ENCODE data around the gene LGR6. TPM values are rescaled to one million over a fixed set of nuclear protein-coding genes. Genes with fewer than 3 reads are reported as not detected.

The LGR6 gene
- total RNA-seq, 1 experiment from 2014 or later, result 0.56 TPM

GRCh38 chr1:202146279-202146678 lies 47.3 kb upstream of the LGR6 start:
- no peaks in the 10 kb centered on the region for H3K9me3 Mint-ChIP-seq (ENCODE audit: unreplicated experiment)
- H3K36me3 Mint-ChIP-seq (ENCODE audit: insufficient read depth, unreplicated experiment), result peaks cover 2% of the 10 kb centered on the region
- POLR2A ChIA-PET, result no interaction called here
- DNase-seq (ENCODE audit: unreplicated experiment), result no peak
- H3K27ac Mint-ChIP-seq (ENCODE audit: low read depth, unreplicated experiment), result no peak overlapping the region
- intact Hi-C loops (cut with micrococcal nuclease), result no loop called here
- CTCF ChIA-PET, result interaction anchor here (0.5 to 4.1 kb wide), 12 partner anchors 8 to 180 kb away, joined by 3 to 40 read pairs (median 4); partner anchors contain the start of gene ELF3
- H3K4me1 Mint-ChIP-seq (ENCODE audit: insufficient read depth, unreplicated experiment), result peaks cover 12% of the 10 kb centered on the region
- no peaks in the 10 kb centered on the region for H3K27me3 Mint-ChIP-seq (ENCODE audit: insufficient read depth, unreplicated experiment)
- BruUV-seq (replicated peaks), result no TSS peak
- no peak for TF ChIP-seq CTCF (IDR thresholded peaks at IDR 0.05; ENCODE audit: unreplicated experiment)
- H3K4me3 Mint-ChIP-seq (ENCODE audit: unreplicated experiment), result no peak overlapping the region

- BruUV-seq (replicated peaks), result no TSS peak
- H3K27ac Mint-ChIP-seq (ENCODE audit: low read depth, unreplicated experiment), result no peak overlapping the region
These were observed 46.6 kb upstream of the LGR6 start for GRCh38 chr1:202146993-202147392.

GRCh38 chr1:202148391-202148790 lies 45.2 kb upstream of the LGR6 start:
- H3K9me3 Mint-ChIP-seq (ENCODE audit: unreplicated experiment), result no peaks in the 10 kb centered on the region
- BruUV-seq (replicated peaks), result no TSS peak
- intact Hi-C loops (cut with micrococcal nuclease), result no loop called here
- ChIA-PET CTCF (interaction anchor here (0.9 to 4.1 kb wide), 3 partner anchors 13 to 167 kb away, joined by 3 to 40 read pairs (median 8); no protein-coding TSS in a partner anchor), POLR2A (interaction anchor here (0.6 kb wide), 1 partner anchor 16 kb away, joined by 4 read pairs; no protein-coding TSS in a partner anchor)
- no peak for TF ChIP-seq CTCF (IDR thresholded peaks at IDR 0.05; ENCODE audit: unreplicated experiment)
- peaks cover 4% of the 10 kb centered on the region for H3K4me1 Mint-ChIP-seq (ENCODE audit: insufficient read depth, unreplicated experiment)
- DNase-seq (ENCODE audit: unreplicated experiment), result no peak
- no peaks in the 10 kb centered on the region for H3K27me3 Mint-ChIP-seq (ENCODE audit: insufficient read depth, unreplicated experiment)
- no peak overlapping the region for H3K4me3 Mint-ChIP-seq (ENCODE audit: unreplicated experiment)
- H3K36me3 Mint-ChIP-seq (ENCODE audit: insufficient read depth, unreplicated experiment), result no peaks in the 10 kb centered on the region
- no peak overlapping the region for H3K27ac Mint-ChIP-seq (ENCODE audit: low read depth, unreplicated experiment)

More at GRCh38 chr1:202146993-202147392, 46.6 kb upstream of the LGR6 start:
- POLR2A ChIA-PET, result no interaction called here
- no peak overlapping the region for H3K4me3 Mint-ChIP-seq (ENCODE audit: unreplicated experiment)
- H3K4me1 Mint-ChIP-seq (ENCODE audit: insufficient read depth, unreplicated experiment), result peaks cover 12% of the 10 kb centered on the region
- TF ChIP-seq CTCF (IDR thresholded peaks at IDR 0.05; ENCODE audit: unreplicated experiment), result no peak
- CTCF ChIA-PET, result interaction anchor here (1.1 to 4.1 kb wide), 6 partner anchors 9 to 147 kb away, joined by 3 to 40 read pairs (median 7); no protein-coding TSS in a partner anchor
- intact Hi-C loops (cut with micrococcal nuclease), result no loop called here
- H3K27me3 Mint-ChIP-seq (ENCODE audit: insufficient read depth, unreplicated experiment), result no peaks in the 10 kb centered on the region
- no peaks in the 10 kb centered on the region for H3K9me3 Mint-ChIP-seq (ENCODE audit: unreplicated experiment)
- DNase-seq (ENCODE audit: unreplicated experiment), result no peak
- no peaks in the 10 kb centered on the region for H3K36me3 Mint-ChIP-seq (ENCODE audit: insufficient read depth, unreplicated experiment)

GRCh38 chr1:202149566-202149965 lies 44.0 kb upstream of the LGR6 start:
- DNase-seq (ENCODE audit: unreplicated experiment), result no peak
- ChIA-PET CTCF (interaction anchor here (0.8 to 0.9 kb wide), 2 partner anchors 140 to 169 kb away, joined by 3 read pairs; no protein-coding TSS in a partner anchor), POLR2A (no interaction called here)
- Mint-ChIP-seq H3K27me3 (ENCODE audit: insufficient read depth, unreplicated experiment) (no peaks in the 10 kb centered on the region), H3K9me3 (ENCODE audit: unreplicated experiment) (no peaks in the 10 kb centered on the region), H3K4me1 (ENCODE audit: insufficient read depth, unreplicated experiment) (peaks cover 2% of the 10 kb centered on the region), H3K36me3 (ENCODE audit: insufficient read depth, unreplicated experiment) (no peaks in the 10 kb centered on the region), H3K4me3 (ENCODE audit: unreplicated experiment) (no peak overlapping the region), H3K27ac (ENCODE audit: low read depth, unreplicated experiment) (no peak overlapping the region)
- intact Hi-C loops (cut with micrococcal nuclease), result no loop called here
- BruUV-seq (replicated peaks), result no TSS peak
- TF ChIP-seq CTCF (IDR thresholded peaks at IDR 0.05; ENCODE audit: unreplicated experiment), result no peak

All from MCF 10A (cell line).